ENCODE measurements around the gene MBNL2.

GRCh38 chr13:97179501-97179900, 42.6 kb upstream of the MBNL2 start:
- TF ChIP-seq EZH2phosphoT487 (IDR thresholded peaks at IDR 0.05; ENCODE audit: insufficient read depth, low read depth) (no peak), EZH2 (IDR thresholded peaks at IDR 0.05; ENCODE audit: insufficient read depth, poor library complexity, severe bottlenecking) (no peak)
